ENCODE data around the gene HS3ST2.

- TF ChIP-seq EZH2 (IDR thresholded peaks at IDR 0.05; ENCODE audit: low read depth, unreplicated experiment) (no peak), CTCF (conservative IDR thresholded peaks at IDR 0.05; ENCODE audit: low read depth in 2 of 2) (no peak), POLR2AphosphoS5 (IDR thresholded peaks at IDR 0.05; ENCODE audit: low read depth) (no peak), REST (IDR thresholded peaks at IDR 0.05; ENCODE audit: unreplicated experiment) (no peak), ZNF114 (CRISPR knock-in tag; IDR thresholded peaks at IDR 0.05) (no peak), EZH2phosphoT487 (IDR thresholded peaks at IDR 0.05; ENCODE audit: unreplicated experiment) (no peak)
These were observed 115.5 kb downstream of the HS3ST2 start for GRCh38 chr16:22929461-22929860.

Measured in GM23338 (cell line).